WTC11 (cell line): Measurements from ENCODE around the gene RASAL2. TPM values are rescaled to one million over a fixed set of nuclear protein-coding genes. Genes with fewer than 3 reads are reported as not detected.

Experiments
- ATAC-seq: fragments of 200-7000 bp; cut with Tn5 transposase; 2 replicates; pipeline ENCODE4 v1.10.0; 2021; ENCODE audit warnings: mild to moderate bottlenecking, moderate library complexity
- Bru-seq: library from RNA; stranded (reverse); fragments of 400-500 nt; gene quantifications from one replicate; lab custom pipeline; 2021; lab: Mats Ljungman, UMichigan
- CTCF ChIA-PET: fragments of 300-600 bp; sonication (Branson Sonifier 250); formaldehyde crosslinking; loops from one replicate; lab custom pipeline; 2021; ENCODE audit warnings: antibody characterized with exemption; lab: Charles Lee
- POLR2A ChIA-PET: fragments of 350-600 bp; sonication (Branson Sonifier 250); formaldehyde crosslinking; loops from one replicate; lab custom pipeline; 2021; ENCODE audit warnings: antibody characterized with exemption; lab: Charles Lee
- DNase-seq: peaks from one replicate; pipeline ENCODE4 v3.0.0; 2021; ENCODE audit warnings: low spot score
- H3K27ac Mint-ChIP-seq: 2 replicates; pipeline ENCODE4 v1.8.0; 2021; ENCODE audit warnings: mixed read lengths
- H3K27me3 Mint-ChIP-seq: 2 replicates; pipeline ENCODE4 v1.8.0; 2021; ENCODE audit warnings: low read depth, mild to moderate bottlenecking, moderate library complexity, mixed read lengths
- H3K36me3 Mint-ChIP-seq: 2 replicates; pipeline ENCODE4 v1.8.0; 2021; ENCODE audit warnings: mixed read lengths
- H3K4me1 Mint-ChIP-seq: 2 replicates; pipeline ENCODE4 v1.8.0; 2022; ENCODE audit warnings: mixed read lengths
- H3K4me3 Mint-ChIP-seq: 2 replicates; pipeline ENCODE4 v1.8.0; 2021; ENCODE audit warnings: mild to moderate bottlenecking, moderate library complexity, mixed read lengths
- H3K9me3 Mint-ChIP-seq: 2 replicates; pipeline ENCODE4 v1.8.0; 2021; ENCODE audit warnings: mixed read lengths
- CBFB ChIP-seq: sonication (generic); formaldehyde crosslinking; IDR thresholded peaks from 2 replicates; pipeline ENCODE4 v1.8.1; 2022; ENCODE audit warnings: mild to moderate bottlenecking, low read depth, missing genetic modification reagents
- CREM ChIP-seq: sonication (generic); formaldehyde crosslinking; IDR thresholded peaks from 2 replicates; pipeline ENCODE4 v1.8.1; 2022; ENCODE audit warnings: mild to moderate bottlenecking, missing genetic modification reagents, moderate library complexity
- CTCF ChIP-seq: fragments of 200-600 bp; IDR thresholded peaks from 2 replicates; pipeline ENCODE4 v1.8.0; 2022; ENCODE audit warnings: antibody characterized with exemption
- FOXP4 ChIP-seq: sonication (generic); formaldehyde crosslinking; IDR thresholded peaks from 2 replicates; pipeline ENCODE4 v1.8.0; 2022; ENCODE audit warnings: mild to moderate bottlenecking, missing genetic modification reagents
- GABPB1 ChIP-seq: sonication (generic); formaldehyde crosslinking; IDR thresholded peaks from 2 replicates; pipeline ENCODE4 v1.8.1; 2023; ENCODE audit warnings: mild to moderate bottlenecking, missing genetic modification reagents
- GTF2I ChIP-seq: fragments of 250-450 bp; sonication (Bioruptor Pico); conservative IDR thresholded peaks from 2 replicates; pipeline ENCODE4 v1.4.0; 2021; ENCODE audit warnings: mild to moderate bottlenecking
- JUN ChIP-seq: sonication (generic); formaldehyde crosslinking; IDR thresholded peaks from 2 replicates; pipeline ENCODE4 v1.8.0; 2023; ENCODE audit warnings: mild to moderate bottlenecking, missing genetic modification reagents
- MYBL2 ChIP-seq: sonication (generic); formaldehyde crosslinking; IDR thresholded peaks from 2 replicates; pipeline ENCODE4 v1.8.1; 2023; ENCODE audit warnings: mild to moderate bottlenecking, moderate library complexity, missing genetic modification reagents
- PRDM15 ChIP-seq: sonication (generic); formaldehyde crosslinking; IDR thresholded peaks from 2 replicates; pipeline ENCODE4 v1.8.0; 2022; ENCODE audit warnings: missing genetic modification reagents
- RELA ChIP-seq: sonication (generic); formaldehyde crosslinking; IDR thresholded peaks from 2 replicates; pipeline ENCODE4 v1.8.1; 2022; ENCODE audit warnings: missing genetic modification reagents, mild to moderate bottlenecking, borderline replicate concordance
- RORB ChIP-seq: fragments of 250-450 bp; sonication (Bioruptor Pico); IDR thresholded peaks from 2 replicates; pipeline ENCODE4 v1.9.0; 2021; ENCODE audit warnings: mild to moderate bottlenecking
- STAT6 ChIP-seq: sonication (generic); formaldehyde crosslinking; conservative IDR thresholded peaks from 2 replicates; pipeline ENCODE4 v1.8.1; 2023; ENCODE audit warnings: mild to moderate bottlenecking, low read depth, missing genetic modification reagents, moderate library complexity
- TCF7 ChIP-seq: sonication (generic); formaldehyde crosslinking; IDR thresholded peaks from 2 replicates; pipeline ENCODE4 v1.8.0; 2022; ENCODE audit warnings: mild to moderate bottlenecking, low read depth, missing genetic modification reagents, moderate library complexity
- USF2 ChIP-seq: sonication (generic); formaldehyde crosslinking; IDR thresholded peaks from 2 replicates; pipeline ENCODE4 v1.8.1; 2023; ENCODE audit warnings: mild to moderate bottlenecking, missing genetic modification reagents, moderate library complexity
- ZBTB21 ChIP-seq: sonication (generic); formaldehyde crosslinking; IDR thresholded peaks from 2 replicates; pipeline ENCODE4 v1.8.1; 2023; ENCODE audit warnings: mild to moderate bottlenecking, missing genetic modification reagents, borderline replicate concordance
- ZNF396 ChIP-seq: fragments of 250-450 bp; sonication (Bioruptor Pico); IDR thresholded peaks from 2 replicates; pipeline ENCODE4 v1.8.0; 2021; ENCODE audit warnings: mild to moderate bottlenecking, moderate library complexity, borderline replicate concordance
- ZNF423 ChIP-seq: fragments of 250-450 bp; sonication (Bioruptor Pico); IDR thresholded peaks from 2 replicates; pipeline ENCODE4 v2.1.2; 2022; ENCODE audit warnings: mild to moderate bottlenecking, moderate library complexity
- ZNF532 ChIP-seq: fragments of 250-450 bp; sonication (Bioruptor Pico); IDR thresholded peaks from 2 replicates; pipeline ENCODE4 v1.9.0; 2021; ENCODE audit warnings: mild to moderate bottlenecking, borderline replicate concordance
- ZNF671 ChIP-seq: fragments of 250-450 bp; sonication (Bioruptor Pico); IDR thresholded peaks from 2 replicates; pipeline ENCODE4 v1.8.0; 2021; ENCODE audit warnings: mild to moderate bottlenecking
- long read RNA-seq, 3 experiments: library from RNA in 1 of 3; library from capped mRNA in 1 of 3; library from polyadenylated mRNA in 1 of 3; unstranded in 2 of 3; stranded (forward) in 1 of 3; transcript quantifications; one replicate each; pipeline ENCODE4 v2.0.0, GENCODE V29; 2021
- total RNA-seq: library from RNA; stranded (reverse); gene quantifications from 3 replicates; pipeline ENCODE4 v1.2.3, GENCODE V29; 2021

The RASAL2 gene
- 25.7 to 29.5 TPM (median 27.5 TPM) in 3 replicates for total RNA-seq
- percentile 80 among the genes with signal in this experiment for Bru-seq, nascent RNA
- long read RNA-seq, experiment 1, full-length matches to known transcripts: 7 of 78 reads
- long read RNA-seq, experiment 1, partial matches to known transcripts: 49 of 78 reads
- long read RNA-seq, experiment 1, other reads (novel, unspliced or antisense): 22 of 78 reads
- long read RNA-seq, experiment 2, full-length matches to known transcripts: 2 of 25 reads
- long read RNA-seq, experiment 2, partial matches to known transcripts: 3 of 25 reads
- long read RNA-seq, experiment 2, other reads (novel, unspliced or antisense): 20 of 25 reads
- long read RNA-seq, experiment 3, partial matches to known transcripts: 5 of 5 reads
- long read RNA-seq, experiment 3, other reads (novel, unspliced or antisense): 0 of 5 reads

- ChIA-PET POLR2A (interaction anchor here (1.0 to 1.5 kb wide), 4 partner anchors 10 to 148 kb away, joined by 3 to 4 read pairs (median 3); no protein-coding TSS in a partner anchor), CTCF (interaction anchor here (0.6 to 2.5 kb wide), 13 partner anchors 8 to 407 kb away, joined by 3 to 18 read pairs (median 5); no protein-coding TSS in a partner anchor)
- H3K27me3 Mint-ChIP-seq: no peaks in the 10 kb centered on the region
- peak; percentile 85 for ATAC-seq
- H3K9me3 Mint-ChIP-seq: peaks cover 6% of the 10 kb centered on the region; the same call in 1 of the 2 replicates
- peaks cover 6% of the 10 kb centered on the region; the same call in 1 of the 2 replicates for H3K36me3 Mint-ChIP-seq
- peak within 1 kb of the TSS; percentile 81 for H3K4me3 Mint-ChIP-seq
- DNase-seq: peak; percentile 82
- peak within 1 kb of the TSS; percentile 93 for H3K27ac Mint-ChIP-seq
- H3K4me1 Mint-ChIP-seq: peaks cover 45% of the 10 kb centered on the region
- TF ChIP-seq ZBTB21 (CRISPR knock-in tag) (no peak; the same call in 1 of the 2 replicates), CTCF (no peak), ZNF396 (CRISPR knock-in tag) (no peak), ZNF532 (CRISPR knock-in tag) (no peak), CREM (CRISPR knock-in tag) (peak; percentile 26; the same call in 1 of the 2 replicates), FOXP4 (CRISPR knock-in tag) (peak; percentile 1), ZNF671 (CRISPR knock-in tag) (no peak), ZNF423 (CRISPR knock-in tag) (no peak), GTF2I (CRISPR knock-in tag) (no peak), TCF7 (no peak), GABPB1 (no peak; the same call in 1 of the 2 replicates), STAT6 (no peak), USF2 (CRISPR knock-in tag) (no peak), JUN (CRISPR knock-in tag) (no peak), PRDM15 (CRISPR knock-in tag) (no peak), CBFB (CRISPR knock-in tag) (peak; percentile 79; the same call in 1 of the 2 replicates), RELA (CRISPR knock-in tag) (no peak), MYBL2 (CRISPR knock-in tag) (no peak), RORB (CRISPR knock-in tag) (no peak)
Measured at GRCh38 chr1:178093951-178094738, at the start of gene RASAL2. Gene RASAL2 (plus strand): TSS chr1:178094104. CDS start chr1:178094493, 389 bp downstream.
